ENCODE data around the gene KPTN. TPM values are rescaled to one million over a fixed set of nuclear protein-coding genes. Genes with fewer than 3 reads are reported as not detected.

Gene KPTN
- total and polyA plus RNA-seq, 2 of the 13 experiments (the other 11 are each of a cell fraction or from before 2014, with no cell fraction given) = 9.1 to 13.3 TPM

DNA sequence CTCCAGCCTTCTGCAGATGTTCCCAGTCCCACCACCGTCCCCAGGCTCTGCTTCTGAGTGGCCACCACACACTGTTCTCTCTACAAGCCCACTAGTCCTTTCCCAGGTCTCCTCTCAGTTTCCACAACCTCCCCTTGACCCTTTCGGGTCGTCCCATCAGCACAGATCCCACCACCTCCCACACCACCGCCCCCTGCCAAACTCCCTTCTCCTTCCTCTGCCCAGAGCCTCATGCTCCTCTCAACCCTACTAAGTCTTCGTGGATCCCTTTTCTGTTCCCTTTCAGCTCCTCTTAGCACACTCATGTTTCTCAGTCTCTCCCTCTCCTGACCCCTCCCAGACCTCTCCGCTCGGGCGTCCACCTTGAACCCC lies 28.9 kb upstream of the KPTN start:
- POLR2A ChIA-PET = interaction anchor here (1.2 to 1.7 kb wide), 3 partner anchors 8 to 111 kb away, joined by 3 to 4 read pairs (median 4); no protein-coding TSS in a partner anchor
- BruUV-seq (replicated peaks) = no TSS peak
- H3K4me3 ChIP-seq (replicated peaks in 1 of 3; ENCODE audit: insufficient read depth in 1 of 3, low read depth in 2 of 3, low read length in 3 of 3) = peak overlapping the region; percentile 93 to 99 (median 98)
- TF ChIP-seq HIVEP1 (CRISPR knock-in tag; IDR thresholded peaks at IDR 0.05) (no peak), ZNF263 (CRISPR knock-in tag; IDR thresholded peaks at IDR 0.05) (no peak), ZNF329 (CRISPR knock-in tag; IDR thresholded peaks at IDR 0.05; ENCODE audit: low read depth) (0 out of 2 replicates have a peak, but pooled peaks have one; percentile 6), ZNF598 (CRISPR knock-in tag; IDR thresholded peaks at IDR 0.05; ENCODE audit: borderline replicate concordance) (no peak), HMG20B (CRISPR knock-in tag; conservative IDR thresholded peaks at IDR 0.05) (no peak), ZNF607 (CRISPR knock-in tag; IDR thresholded peaks at IDR 0.05; ENCODE audit: borderline replicate concordance) (no peak), RFX5 (IDR thresholded peaks at IDR 0.05; ENCODE audit: low read depth, low read length) (no peak), SNRNP70 (IDR thresholded peaks at IDR 0.05; ENCODE audit: low read depth, low read length) (no peak), GFI1 (CRISPR knock-in tag; IDR thresholded peaks at IDR 0.05; ENCODE audit: borderline replicate concordance) (no peak)
- TF ChIP-seq, protein P1, sequence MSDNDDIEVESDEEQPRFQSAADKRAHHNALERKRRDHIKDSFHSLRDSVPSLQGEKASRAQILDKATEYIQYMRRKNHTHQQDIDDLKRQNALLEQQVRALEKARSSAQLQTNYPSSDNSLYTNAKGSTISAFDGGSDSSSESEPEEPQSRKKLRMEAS (IDR thresholded peaks at IDR 0.05) = no peak
- TF ChIP-seq, protein P2, sequence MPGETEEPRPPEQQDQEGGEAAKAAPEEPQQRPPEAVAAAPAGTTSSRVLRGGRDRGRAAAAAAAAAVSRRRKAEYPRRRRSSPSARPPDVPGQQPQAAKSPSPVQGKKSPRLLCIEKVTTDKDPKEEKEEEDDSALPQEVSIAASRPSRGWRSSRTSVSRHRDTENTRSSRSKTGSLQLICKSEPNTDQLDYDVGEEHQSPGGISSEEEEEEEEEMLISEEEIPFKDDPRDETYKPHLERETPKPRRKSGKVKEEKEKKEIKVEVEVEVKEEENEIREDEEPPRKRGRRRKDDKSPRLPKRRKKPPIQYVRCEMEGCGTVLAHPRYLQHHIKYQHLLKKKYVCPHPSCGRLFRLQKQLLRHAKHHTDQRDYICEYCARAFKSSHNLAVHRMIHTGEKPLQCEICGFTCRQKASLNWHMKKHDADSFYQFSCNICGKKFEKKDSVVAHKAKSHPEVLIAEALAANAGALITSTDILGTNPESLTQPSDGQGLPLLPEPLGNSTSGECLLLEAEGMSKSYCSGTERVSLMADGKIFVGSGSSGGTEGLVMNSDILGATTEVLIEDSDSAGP (CRISPR knock-in tag; IDR thresholded peaks at IDR 0.05; ENCODE audit: borderline replicate concordance) = peak; percentile 22; the same call in 1 of the 2 replicates
- TF ChIP-seq, protein P3, sequence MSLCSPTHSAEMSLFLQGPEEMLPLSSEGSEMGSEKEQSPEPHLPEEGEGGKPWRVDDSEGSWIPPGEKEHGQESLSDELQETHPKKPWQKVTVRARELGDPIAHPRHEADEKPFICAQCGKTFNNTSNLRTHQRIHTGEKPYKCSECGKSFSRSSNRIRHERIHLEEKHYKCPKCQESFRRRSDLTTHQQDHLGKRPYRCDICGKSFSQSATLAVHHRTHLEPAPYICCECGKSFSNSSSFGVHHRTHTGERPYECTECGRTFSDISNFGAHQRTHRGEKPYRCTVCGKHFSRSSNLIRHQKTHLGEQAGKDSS (CRISPR knock-in tag; IDR thresholded peaks at IDR 0.05; ENCODE audit: borderline replicate concordance, low read depth) = no peak
- TF ChIP-seq, protein P4, sequence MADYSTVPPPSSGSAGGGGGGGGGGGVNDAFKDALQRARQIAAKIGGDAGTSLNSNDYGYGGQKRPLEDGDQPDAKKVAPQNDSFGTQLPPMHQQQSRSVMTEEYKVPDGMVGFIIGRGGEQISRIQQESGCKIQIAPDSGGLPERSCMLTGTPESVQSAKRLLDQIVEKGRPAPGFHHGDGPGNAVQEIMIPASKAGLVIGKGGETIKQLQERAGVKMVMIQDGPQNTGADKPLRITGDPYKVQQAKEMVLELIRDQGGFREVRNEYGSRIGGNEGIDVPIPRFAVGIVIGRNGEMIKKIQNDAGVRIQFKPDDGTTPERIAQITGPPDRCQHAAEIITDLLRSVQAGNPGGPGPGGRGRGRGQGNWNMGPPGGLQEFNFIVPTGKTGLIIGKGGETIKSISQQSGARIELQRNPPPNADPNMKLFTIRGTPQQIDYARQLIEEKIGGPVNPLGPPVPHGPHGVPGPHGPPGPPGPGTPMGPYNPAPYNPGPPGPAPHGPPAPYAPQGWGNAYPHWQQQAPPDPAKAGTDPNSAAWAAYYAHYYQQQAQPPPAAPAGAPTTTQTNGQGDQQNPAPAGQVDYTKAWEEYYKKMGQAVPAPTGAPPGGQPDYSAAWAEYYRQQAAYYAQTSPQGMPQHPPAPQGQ (CRISPR knock-in tag; IDR thresholded peaks at IDR 0.05; ENCODE audit: borderline replicate concordance) = no peak
- TF ChIP-seq, protein P5, sequence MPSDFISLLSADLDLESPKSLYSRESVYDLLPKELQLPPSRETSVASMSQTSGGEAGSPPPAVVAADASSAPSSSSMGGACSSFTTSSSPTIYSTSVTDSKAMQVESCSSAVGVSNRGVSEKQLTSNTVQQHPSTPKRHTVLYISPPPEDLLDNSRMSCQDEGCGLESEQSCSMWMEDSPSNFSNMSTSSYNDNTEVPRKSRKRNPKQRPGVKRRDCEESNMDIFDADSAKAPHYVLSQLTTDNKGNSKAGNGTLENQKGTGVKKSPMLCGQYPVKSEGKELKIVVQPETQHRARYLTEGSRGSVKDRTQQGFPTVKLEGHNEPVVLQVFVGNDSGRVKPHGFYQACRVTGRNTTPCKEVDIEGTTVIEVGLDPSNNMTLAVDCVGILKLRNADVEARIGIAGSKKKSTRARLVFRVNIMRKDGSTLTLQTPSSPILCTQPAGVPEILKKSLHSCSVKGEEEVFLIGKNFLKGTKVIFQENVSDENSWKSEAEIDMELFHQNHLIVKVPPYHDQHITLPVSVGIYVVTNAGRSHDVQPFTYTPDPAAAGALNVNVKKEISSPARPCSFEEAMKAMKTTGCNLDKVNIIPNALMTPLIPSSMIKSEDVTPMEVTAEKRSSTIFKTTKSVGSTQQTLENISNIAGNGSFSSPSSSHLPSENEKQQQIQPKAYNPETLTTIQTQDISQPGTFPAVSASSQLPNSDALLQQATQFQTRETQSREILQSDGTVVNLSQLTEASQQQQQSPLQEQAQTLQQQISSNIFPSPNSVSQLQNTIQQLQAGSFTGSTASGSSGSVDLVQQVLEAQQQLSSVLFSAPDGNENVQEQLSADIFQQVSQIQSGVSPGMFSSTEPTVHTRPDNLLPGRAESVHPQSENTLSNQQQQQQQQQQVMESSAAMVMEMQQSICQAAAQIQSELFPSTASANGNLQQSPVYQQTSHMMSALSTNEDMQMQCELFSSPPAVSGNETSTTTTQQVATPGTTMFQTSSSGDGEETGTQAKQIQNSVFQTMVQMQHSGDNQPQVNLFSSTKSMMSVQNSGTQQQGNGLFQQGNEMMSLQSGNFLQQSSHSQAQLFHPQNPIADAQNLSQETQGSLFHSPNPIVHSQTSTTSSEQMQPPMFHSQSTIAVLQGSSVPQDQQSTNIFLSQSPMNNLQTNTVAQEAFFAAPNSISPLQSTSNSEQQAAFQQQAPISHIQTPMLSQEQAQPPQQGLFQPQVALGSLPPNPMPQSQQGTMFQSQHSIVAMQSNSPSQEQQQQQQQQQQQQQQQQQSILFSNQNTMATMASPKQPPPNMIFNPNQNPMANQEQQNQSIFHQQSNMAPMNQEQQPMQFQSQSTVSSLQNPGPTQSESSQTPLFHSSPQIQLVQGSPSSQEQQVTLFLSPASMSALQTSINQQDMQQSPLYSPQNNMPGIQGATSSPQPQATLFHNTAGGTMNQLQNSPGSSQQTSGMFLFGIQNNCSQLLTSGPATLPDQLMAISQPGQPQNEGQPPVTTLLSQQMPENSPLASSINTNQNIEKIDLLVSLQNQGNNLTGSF (CRISPR knock-in tag; IDR thresholded peaks at IDR 0.05) = no peak

More for the DNA sequence above, 28.9 kb upstream of the KPTN start:
- Histone ChIP-seq H3K4me1 (ENCODE audit: insufficient read depth, low read length) (peaks cover 29% of the 10 kb centered on the region), H3K9me3 (ENCODE audit: low read length) (no peaks in the 10 kb centered on the region), H3K36me3 (replicated peaks in 1 of 2; ENCODE audit: control insufficient read depth in 1 of 2, insufficient read depth in 2 of 2, low read length in 2 of 2) (peaks cover 0 to 3% of the 10 kb centered on the region in 2 experiments; a peak in 1 of 5 replicates), H3K79me2 (ENCODE audit: insufficient read depth, low read length) (peaks cover 56% of the 10 kb centered on the region), H3K27ac (ENCODE audit: extremely low read length, insufficient read depth, low read length) (peak overlapping the region; percentile 49), H3K9ac (ENCODE audit: insufficient read depth, low read depth, low read length) (peak overlapping the region; percentile 92), H2AFZ (ENCODE audit: low read length) (no peak overlapping the region), H3K4me2 (ENCODE audit: low read depth, low read length) (peak overlapping the region; percentile 90), H3K27me3 (ENCODE audit: control insufficient read depth in 1 of 2, insufficient read depth in 2 of 2, low read length in 2 of 2) (no peaks in the 10 kb centered on the region; a peak in 1 of 5 replicates), H4K20me1 (ENCODE audit: insufficient read depth, low read length) (no peaks in the 10 kb centered on the region)
- in situ Hi-C loops (cut with HindIII; ENCODE audit: extremely low pct_ligation_motif_present, low pct_unique_long_range_greater_than_20kb) (no loop called here), intact Hi-C loops (cut with micrococcal nuclease; ENCODE audit: unreplicated experiment) (loop anchor here (2.0 kb wide), 1 partner anchor 186 kb away; no protein-coding TSS in a partner anchor)
- 4% methylated on average over 8 of the region's 8 CpGs for WGBS (ENCODE audit: low lambda C conversion rate)
- ATAC-seq (peak; percentile 8), FAIRE-seq (no peak), DNase-seq (ENCODE audit: low spot score) (no peak)
- CTCF ChIA-PET (ENCODE audit: low intra/inter-chr PET ratio, low total read pairs) = no interaction called here
